PC-3 (cell line): Measurements from ENCODE around the gene GABARAP.

Experiments
- CTCF ChIP-seq: fragments of 300-600 bp; sonication (generic); conservative IDR thresholded peaks from 2 replicates; pipeline ENCODE4 v1.5.1; 2017; ENCODE audit warnings: antibody characterized with exemption, low read depth, mild to moderate bottlenecking, low read length
- EZH2phosphoT487 ChIP-seq: fragments of 300-600 bp; sonication (generic); IDR thresholded peaks from 2 replicates; pipeline ENCODE4 v1.6.1; 2018; ENCODE audit warnings: mild to moderate bottlenecking, antibody characterized with exemption, low read length, borderline replicate concordance

GRCh38 chr17:7191069-7191468 lies 51.2 kb downstream of the GABARAP start:
- TF ChIP-seq EZH2phosphoT487 (no peak), CTCF (no peak)
